Measurements from ENCODE around the gene RGS7. TPM values are rescaled to one million over a fixed set of nuclear protein-coding genes. Genes with fewer than 3 reads are reported as not detected.

Gene RGS7
- total RNA-seq, 4 donors from 2014 or later: 0.27 TPM; not detected in 3

GRCh38 chr1:241020851-241021697 lies 335.9 kb downstream of the RGS7 start:
- no peak for ATAC-seq
- Histone ChIP-seq H3K36me3 (no peaks in the 10 kb centered on the region), H3K4me3 (no peak overlapping the region), H3K9me3 (no peaks in the 10 kb centered on the region), H3K27ac (no peak overlapping the region), H3K4me1 (no peaks in the 10 kb centered on the region), H3K27me3 (no peaks in the 10 kb centered on the region)
- TF ChIP-seq EP300 (IDR thresholded peaks at IDR 0.05) (no peak), CTCF (IDR thresholded peaks at IDR 0.05) (no peak), POLR2A (IDR thresholded peaks at IDR 0.05) (no peak), POLR2AphosphoS5 (IDR thresholded peaks at IDR 0.05) (no peak)
- 73 to 83% methylated on average over 6 of the region's 6 CpGs for WGBS, 2 donors (ENCODE audit: low coverage in 1 of 2)

GRCh38 chr1:241012708-241013340 lies 344.2 kb downstream of the RGS7 start:
- ATAC-seq: no peak
- no peak overlapping the region for H3K27ac ChIP-seq
- H3K36me3 ChIP-seq: no peaks in the 10 kb centered on the region
- no peaks in the 10 kb centered on the region for H3K4me1 ChIP-seq
- 33 to 87% methylated on average over 1 to 6 of the region's 7 CpGs for WGBS, 2 donors (ENCODE audit: low coverage in 1 of 2)
- TF ChIP-seq EP300 (IDR thresholded peaks at IDR 0.05) (no peak), POLR2A (IDR thresholded peaks at IDR 0.05) (no peak), CTCF (IDR thresholded peaks at IDR 0.05) (no peak), POLR2AphosphoS5 (IDR thresholded peaks at IDR 0.05) (no peak)
- H3K27me3 ChIP-seq: no peaks in the 10 kb centered on the region
- no peak overlapping the region for H3K4me3 ChIP-seq
- H3K9me3 ChIP-seq: no peaks in the 10 kb centered on the region

GRCh38 chr1:241007668-241008067 lies 349.3 kb downstream of the RGS7 start:
- H3K9me3 ChIP-seq: no peaks in the 10 kb centered on the region
- ATAC-seq: no peak
- H3K27me3 ChIP-seq: no peaks in the 10 kb centered on the region
- no peak overlapping the region for H3K4me3 ChIP-seq
- no peaks in the 10 kb centered on the region for H3K4me1 ChIP-seq
- TF ChIP-seq CTCF (IDR thresholded peaks at IDR 0.05) (no peak), POLR2A (IDR thresholded peaks at IDR 0.05) (no peak), POLR2AphosphoS5 (IDR thresholded peaks at IDR 0.05) (no peak), EP300 (IDR thresholded peaks at IDR 0.05) (no peak)
- H3K27ac ChIP-seq: no peak overlapping the region
- H3K36me3 ChIP-seq: no peaks in the 10 kb centered on the region
- WGBS, 2 donors (ENCODE audit: low coverage in 1 of 2): 93 to 100% methylated on average over 3 to 4 of the region's 4 CpGs

- Histone ChIP-seq H3K4me3 (no peak overlapping the region), H3K9me3 (no peaks in the 10 kb centered on the region), H3K36me3 (no peaks in the 10 kb centered on the region), H3K4me1 (no peaks in the 10 kb centered on the region), H3K27ac (no peak overlapping the region), H3K27me3 (peaks cover 4% of the 10 kb centered on the region)
- TF ChIP-seq POLR2A (IDR thresholded peaks at IDR 0.05) (no peak), CTCF (IDR thresholded peaks at IDR 0.05) (no peak), POLR2AphosphoS5 (IDR thresholded peaks at IDR 0.05) (no peak), EP300 (IDR thresholded peaks at IDR 0.05) (no peak)
- WGBS, 2 donors (ENCODE audit: low coverage in 1 of 2): 33 to 89% methylated on average over 1 to 3 of the region's 8 CpGs
- no peak for ATAC-seq
Measured at GRCh38 chr1:240999826-241000225, 357.2 kb downstream of the RGS7 start.

Measured in gastroesophageal sphincter (tissue), 4 donors.